ENCODE measurements around the gene AGBL3. TPM values are rescaled to one million over a fixed set of nuclear protein-coding genes. Genes with fewer than 3 reads are reported as not detected.
A peak's percentile ranks its signal among the peaks of the same experiment; 100 is the strongest.

AGBL3 gene
- total RNA-seq, 3 donors from 2014 or later (not counting 1 experiment from before 2014, with no cell fraction given), result 0.99 to 2.3 (median 1.4) TPM

DNA sequence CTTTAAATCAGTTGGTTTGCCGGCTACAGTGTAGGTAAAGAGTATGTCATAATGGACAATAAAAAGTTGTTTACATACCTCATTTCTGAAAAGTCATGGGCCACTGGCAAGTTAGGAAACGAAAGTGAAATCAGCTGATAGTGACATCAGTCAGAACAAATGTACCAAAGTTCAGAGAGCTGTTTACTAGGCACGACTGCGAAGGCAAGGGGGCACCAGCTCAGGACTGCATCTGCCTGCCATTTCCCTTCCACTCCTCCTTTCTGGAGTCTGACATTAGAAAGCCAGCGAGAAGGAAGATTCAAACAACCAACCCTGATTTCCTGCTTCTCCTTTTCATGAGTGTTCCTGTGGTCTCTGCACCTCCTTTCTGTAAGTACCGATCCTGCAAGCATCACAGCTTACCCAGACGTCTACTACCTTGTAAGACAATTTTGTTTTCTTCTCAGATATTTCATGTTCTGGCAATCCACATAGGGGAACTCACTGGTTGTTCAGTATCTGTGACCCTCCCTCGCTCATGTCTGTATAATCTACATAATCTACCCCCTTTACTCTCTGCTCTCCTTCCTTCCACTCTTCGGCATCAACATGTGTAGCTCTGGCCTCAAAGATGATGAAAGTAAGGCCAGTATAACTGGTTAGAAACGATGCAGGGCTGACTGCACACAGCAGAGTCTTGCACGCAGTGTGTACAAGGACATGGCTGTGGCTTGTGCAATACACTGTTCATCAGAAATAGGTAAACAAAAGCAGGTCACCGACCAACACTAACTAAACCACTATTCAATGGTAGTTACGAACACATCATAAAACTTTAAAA is 161.8 kb downstream of the AGBL3 start, which contains the start of gene TMEM140:
TSS of gene TMEM140 (plus strand) at position 174 of the 823 bp plus-strand sequence. CDS start 16,370 bp downstream, outside the sequence.
- intact Hi-C loops (cut with micrococcal nuclease), result loop anchor here (1.0 to 2.0 kb wide), 3 partner anchors 22 to 161 kb away; partner anchors contain the start of genes AGBL3, CYREN and WDR91
- Mint-ChIP-seq H3K9me3 (no peaks in the 10 kb centered on the region), H3K4me1 (peaks cover 59 to 63% of the 10 kb centered on the region in 2 donors), H3K4me3 (peak within 1 kb of the TSS; percentile 93), H3K27me3 (ENCODE audit: low read depth in 2 of 2) (no peaks in the 10 kb centered on the region), H3K27ac (peak within 1 kb of the TSS; percentile 95 to 98), H3K36me3 (peaks cover 7% of the 10 kb centered on the region)
- H3K27me3 ChIP-seq (ENCODE audit: control insufficient read depth, insufficient read depth, low read length), result no peaks in the 10 kb centered on the region
- peaks cover 21% of the 10 kb centered on the region for H3K4me1 ChIP-seq (ENCODE audit: control insufficient read depth, insufficient read depth, low read length)
- H3K9me3 ChIP-seq (ENCODE audit: control insufficient read depth, insufficient read depth, low read length), result no peaks in the 10 kb centered on the region
- H3K27ac ChIP-seq (ENCODE audit: low read length), result peak within 1 kb of the TSS; percentile 98
- TF ChIP-seq, protein P1, sequence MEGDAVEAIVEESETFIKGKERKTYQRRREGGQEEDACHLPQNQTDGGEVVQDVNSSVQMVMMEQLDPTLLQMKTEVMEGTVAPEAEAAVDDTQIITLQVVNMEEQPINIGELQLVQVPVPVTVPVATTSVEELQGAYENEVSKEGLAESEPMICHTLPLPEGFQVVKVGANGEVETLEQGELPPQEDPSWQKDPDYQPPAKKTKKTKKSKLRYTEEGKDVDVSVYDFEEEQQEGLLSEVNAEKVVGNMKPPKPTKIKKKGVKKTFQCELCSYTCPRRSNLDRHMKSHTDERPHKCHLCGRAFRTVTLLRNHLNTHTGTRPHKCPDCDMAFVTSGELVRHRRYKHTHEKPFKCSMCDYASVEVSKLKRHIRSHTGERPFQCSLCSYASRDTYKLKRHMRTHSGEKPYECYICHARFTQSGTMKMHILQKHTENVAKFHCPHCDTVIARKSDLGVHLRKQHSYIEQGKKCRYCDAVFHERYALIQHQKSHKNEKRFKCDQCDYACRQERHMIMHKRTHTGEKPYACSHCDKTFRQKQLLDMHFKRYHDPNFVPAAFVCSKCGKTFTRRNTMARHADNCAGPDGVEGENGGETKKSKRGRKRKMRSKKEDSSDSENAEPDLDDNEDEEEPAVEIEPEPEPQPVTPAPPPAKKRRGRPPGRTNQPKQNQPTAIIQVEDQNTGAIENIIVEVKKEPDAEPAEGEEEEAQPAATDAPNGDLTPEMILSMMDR (IDR thresholded peaks at IDR 0.05), result no peak
- peak within 1 kb of the TSS; percentile 66 for H3K4me3 ChIP-seq (ENCODE audit: low read length)
- H3K36me3 ChIP-seq (ENCODE audit: control insufficient read depth, insufficient read depth, low read length), result peaks cover 2% of the 10 kb centered on the region
- DNase-seq, result peak; percentile 62 to 87
- peak; percentile 78 to 87 (median 80) for ATAC-seq
- 0% methylated on average over 11 of the region's 13 CpGs for WGBS (ENCODE audit: insufficient coverage)

DNA sequence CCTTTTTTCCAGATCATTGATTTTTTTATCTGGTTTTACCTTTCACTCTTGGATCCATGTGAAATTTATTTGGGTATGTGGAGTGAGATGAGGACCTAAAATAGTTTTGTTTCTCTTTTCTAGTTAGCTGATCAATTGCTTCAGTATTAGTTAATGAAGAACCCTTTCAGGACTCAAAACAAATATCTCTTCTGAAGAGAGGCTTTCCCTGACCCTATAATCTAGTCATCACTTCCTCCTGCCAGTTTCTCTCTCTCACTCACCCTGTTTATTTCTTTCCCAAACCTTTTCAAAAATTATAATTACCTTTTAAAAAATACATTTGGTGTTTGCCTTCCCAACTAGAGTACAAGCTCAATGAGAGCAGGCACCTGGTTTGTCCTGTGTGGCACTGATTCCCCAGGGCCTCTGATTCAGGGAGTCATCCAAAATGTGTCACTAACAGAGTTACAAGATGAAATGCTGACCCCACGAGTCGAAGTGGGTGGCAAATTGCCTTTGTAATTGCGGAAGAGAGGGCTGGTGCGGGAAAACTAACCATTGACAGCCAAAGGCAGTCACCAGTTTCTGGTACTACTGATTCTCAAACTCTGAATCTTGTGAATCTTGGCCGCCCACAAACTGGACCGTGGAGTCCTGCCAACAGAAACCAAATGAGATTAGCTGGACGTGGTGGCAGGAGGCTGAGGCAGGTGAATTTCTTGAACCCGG is 163.9 kb downstream of the AGBL3 start:
- peak overlapping the region; percentile 23 for H3K27ac ChIP-seq (ENCODE audit: low read length)
- TF ChIP-seq, protein P1 (IDR thresholded peaks at IDR 0.05), result no peak
- intact Hi-C loops (cut with micrococcal nuclease), result no loop called here
- Mint-ChIP-seq H3K27ac (peak overlapping the region; percentile 95 to 98), H3K36me3 (peaks cover 22% of the 10 kb centered on the region), H3K27me3 (ENCODE audit: low read depth in 2 of 2) (no peaks in the 10 kb centered on the region), H3K9me3 (peaks cover 5 to 7% of the 10 kb centered on the region in 2 donors), H3K4me3 (peak overlapping the region; percentile 93), H3K4me1 (peaks cover 76 to 80% of the 10 kb centered on the region in 2 donors)
- peaks cover 21% of the 10 kb centered on the region for H3K4me1 ChIP-seq (ENCODE audit: control insufficient read depth, insufficient read depth, low read length)
- no peaks in the 10 kb centered on the region for H3K27me3 ChIP-seq (ENCODE audit: control insufficient read depth, insufficient read depth, low read length)
- H3K4me3 ChIP-seq (ENCODE audit: low read length), result no peak overlapping the region
- DNase-seq (no peak), ATAC-seq (no peak)
- no peaks in the 10 kb centered on the region for H3K9me3 ChIP-seq (ENCODE audit: control insufficient read depth, insufficient read depth, low read length)
- WGBS (ENCODE audit: insufficient coverage), result 87% methylated on average over 8 of the region's 8 CpGs
- peaks cover 2% of the 10 kb centered on the region for H3K36me3 ChIP-seq (ENCODE audit: control insufficient read depth, insufficient read depth, low read length)

DNA sequence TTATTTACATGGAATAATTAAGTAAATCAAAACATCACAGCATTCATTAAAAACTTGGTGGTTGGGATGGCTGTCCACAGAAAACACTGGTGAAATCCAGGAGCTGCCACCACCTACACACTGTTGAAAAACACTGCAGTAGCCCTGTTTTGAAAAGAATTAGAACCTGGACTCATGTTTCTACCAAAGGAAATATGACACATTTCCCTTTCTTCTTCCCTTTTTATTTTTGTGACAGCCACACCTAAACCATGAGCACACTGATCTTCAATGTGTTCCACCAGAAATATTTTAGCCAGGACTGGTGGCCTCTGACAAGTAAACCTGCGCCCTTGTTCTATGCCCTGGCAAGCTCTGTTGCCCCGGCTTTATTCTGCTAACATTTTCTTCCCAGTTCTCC is 164.8 kb downstream of the AGBL3 start:
- 79% methylated on average over 2 of the region's 2 CpGs for WGBS (ENCODE audit: insufficient coverage)
- no peak overlapping the region for H3K4me3 ChIP-seq (ENCODE audit: low read length)
- intact Hi-C loops (cut with micrococcal nuclease), result no loop called here
- Mint-ChIP-seq H3K4me3 (peak overlapping the region; percentile 93), H3K27ac (peak overlapping the region; percentile 95 to 98), H3K27me3 (ENCODE audit: low read depth in 2 of 2) (no peaks in the 10 kb centered on the region), H3K9me3 (peaks cover 6 to 9% of the 10 kb centered on the region in 2 donors), H3K4me1 (peaks cover 76 to 78% of the 10 kb centered on the region in 2 donors), H3K36me3 (peaks cover 26% of the 10 kb centered on the region)
- peaks cover 4% of the 10 kb centered on the region for H3K9me3 ChIP-seq (ENCODE audit: control insufficient read depth, insufficient read depth, low read length)
- H3K36me3 ChIP-seq (ENCODE audit: control insufficient read depth, insufficient read depth, low read length), result peaks cover 2% of the 10 kb centered on the region
- H3K27ac ChIP-seq (ENCODE audit: low read length), result peak overlapping the region; percentile 23
- TF ChIP-seq, protein P1 (IDR thresholded peaks at IDR 0.05), result no peak
- DNase-seq (no peak), ATAC-seq (no peak)
- H3K4me1 ChIP-seq (ENCODE audit: control insufficient read depth, insufficient read depth, low read length), result peaks cover 21% of the 10 kb centered on the region
- H3K27me3 ChIP-seq (ENCODE audit: control insufficient read depth, insufficient read depth, low read length), result no peaks in the 10 kb centered on the region

All from natural killer cell (primary cell).